HG03432 (cell line): Measurements from ENCODE around the gene ELFN2.

ENCODE experiments used
- ATAC-seq: cut with Tn5 transposase; IDR thresholded peaks from one replicate; pipeline ENCODE4 v1.9.1; 2021; ENCODE audit warnings: mild to moderate bottlenecking, moderate library complexity; ENCODE audit not compliant: unreplicated experiment

The ELFN2 gene

DNA sequence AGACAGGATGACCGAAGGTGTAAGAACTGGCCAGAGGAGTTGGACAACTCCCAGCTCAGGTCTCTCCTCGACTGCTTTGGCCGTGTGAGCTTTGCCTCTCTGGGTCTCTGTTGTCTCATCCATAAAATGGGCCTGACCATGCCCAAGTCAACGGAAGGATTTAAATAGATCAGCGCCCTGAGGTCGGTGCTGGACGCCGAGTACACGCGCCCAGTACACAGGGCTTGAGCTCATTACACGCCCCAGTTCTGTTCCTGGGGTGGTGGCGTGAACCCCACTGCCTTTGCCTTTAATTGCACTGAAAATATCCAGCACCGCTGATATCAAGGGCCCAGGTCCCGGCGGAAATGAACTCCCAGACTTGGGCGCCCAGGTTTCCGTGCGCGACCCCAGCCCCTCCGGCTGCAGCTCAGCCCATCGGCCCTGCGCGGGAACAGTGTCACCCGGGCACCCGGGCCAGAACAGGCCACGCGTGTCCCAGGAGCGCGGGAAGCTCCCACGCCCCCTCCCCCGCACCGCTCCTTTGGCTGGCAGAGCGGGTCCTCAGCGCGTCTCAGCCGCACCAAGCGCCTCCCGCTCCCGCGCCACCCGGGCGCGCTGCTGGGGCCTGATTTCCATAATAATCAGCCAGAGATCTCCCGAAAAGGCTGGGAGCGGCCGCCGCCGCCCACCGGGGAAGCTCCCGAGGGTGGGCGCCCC, 102.8 kb downstream of the ELFN2 start:
- no peak for ATAC-seq

DNA sequence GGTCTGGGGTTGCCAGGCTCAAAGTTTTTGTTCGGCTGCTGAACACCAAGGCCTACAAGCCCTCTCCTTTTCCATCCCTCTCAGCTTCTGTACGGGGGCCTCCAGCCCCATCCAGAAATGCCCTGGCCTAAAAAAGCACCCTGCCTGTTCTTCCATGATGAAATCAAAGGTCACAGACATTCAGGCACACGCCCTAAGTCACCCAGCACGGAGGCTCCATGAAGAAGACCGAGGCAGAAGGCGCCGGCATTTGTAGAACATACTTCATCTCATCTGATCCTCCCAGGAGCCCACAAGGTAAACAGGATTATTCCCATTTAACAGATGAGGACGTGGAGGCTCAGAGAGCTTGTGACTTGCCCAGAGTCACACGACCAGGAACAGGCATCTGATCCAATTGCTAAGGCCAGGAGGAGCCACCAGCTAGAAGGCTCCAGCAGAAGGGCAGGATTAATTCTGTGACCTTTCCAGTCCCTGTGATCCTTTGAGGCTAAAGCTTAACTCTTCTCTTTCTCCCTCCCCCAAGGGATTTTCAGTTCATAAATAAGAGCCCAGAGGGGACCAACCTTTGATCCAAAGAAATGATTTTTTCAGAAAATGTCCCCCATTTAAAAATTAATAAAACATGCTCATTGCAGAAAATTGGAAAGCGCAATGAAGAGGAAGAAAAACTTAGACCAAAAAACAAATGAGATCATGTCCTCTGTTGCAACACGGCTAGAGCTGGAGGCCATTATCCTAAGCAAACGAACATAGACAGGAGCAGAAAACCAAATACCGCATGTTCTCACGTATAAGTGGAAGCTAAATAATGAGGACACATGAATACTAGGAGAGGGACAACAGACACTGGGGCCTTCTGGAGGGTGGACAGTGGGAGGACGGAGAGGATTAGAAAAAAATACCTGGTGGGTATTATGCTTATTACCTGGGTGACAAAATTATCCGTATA, 106.3 kb downstream of the ELFN2 start:
- ATAC-seq = no peak

DNA sequence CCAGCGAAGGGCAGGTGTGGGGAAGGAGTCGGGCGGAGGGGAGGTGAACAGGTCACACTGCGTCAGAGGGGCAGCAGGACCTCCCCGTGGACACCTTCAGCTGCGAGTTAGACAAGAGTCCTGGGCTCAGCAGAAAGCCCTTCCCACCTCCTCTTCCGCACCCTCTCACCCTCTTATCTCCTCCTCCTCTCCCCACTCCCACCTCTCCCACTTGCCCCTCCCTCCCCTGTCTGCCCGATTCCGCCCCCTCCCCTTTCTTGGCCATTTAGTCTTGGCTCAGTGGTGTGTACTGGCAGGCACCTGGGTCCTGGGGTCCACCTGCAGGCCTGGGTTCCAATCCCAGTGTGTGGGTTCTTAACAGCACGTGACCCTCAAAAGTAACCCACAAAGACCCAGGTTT, 107.8 kb downstream of the ELFN2 start:
- ATAC-seq = no peak

DNA sequence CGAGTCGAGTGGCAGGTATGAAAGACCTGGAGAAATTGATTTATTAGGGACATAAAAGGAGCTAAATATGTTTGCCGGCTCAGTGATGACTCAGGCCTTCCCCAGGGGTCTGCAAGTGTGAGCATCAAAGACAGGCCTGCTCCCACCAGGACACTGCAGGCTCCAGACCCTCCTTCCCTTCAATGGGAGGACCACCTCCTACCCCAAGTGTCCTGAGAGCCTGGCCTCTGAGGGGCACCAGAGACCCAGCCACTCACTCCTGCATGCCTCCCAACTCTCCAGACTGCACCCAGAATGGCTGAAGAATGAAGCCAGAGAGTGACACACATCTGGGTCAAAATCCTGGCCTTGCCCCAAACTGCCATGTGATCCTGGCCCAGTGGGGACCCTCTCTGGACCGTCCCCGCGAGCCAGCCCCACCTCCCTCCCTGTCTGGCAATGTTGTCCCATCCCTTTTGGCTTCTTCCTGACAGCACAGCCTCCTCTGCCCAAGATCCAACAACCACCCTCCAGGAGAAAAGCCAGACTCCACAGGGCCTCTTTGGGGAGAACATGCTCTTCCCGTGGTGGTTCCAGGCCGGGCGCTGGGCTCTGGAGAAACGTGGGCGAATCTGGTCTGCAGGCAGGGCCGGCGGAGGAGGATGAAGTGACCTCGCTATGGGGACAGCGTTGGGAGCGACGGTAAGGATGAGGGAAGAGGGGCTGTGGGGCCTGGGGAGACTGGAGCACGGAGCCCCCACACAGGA, 108.7 kb downstream of the ELFN2 start:
- no peak for ATAC-seq
